ENCODE measurements around the gene CTSC. TPM values are rescaled to one million over a fixed set of nuclear protein-coding genes. Genes with fewer than 3 reads are reported as not detected.

The CTSC gene
- total and polyA plus RNA-seq, 2 of the 13 experiments (the other 11 are each of a cell fraction or from before 2014, with no cell fraction given): 144 to 210 TPM

DNA sequence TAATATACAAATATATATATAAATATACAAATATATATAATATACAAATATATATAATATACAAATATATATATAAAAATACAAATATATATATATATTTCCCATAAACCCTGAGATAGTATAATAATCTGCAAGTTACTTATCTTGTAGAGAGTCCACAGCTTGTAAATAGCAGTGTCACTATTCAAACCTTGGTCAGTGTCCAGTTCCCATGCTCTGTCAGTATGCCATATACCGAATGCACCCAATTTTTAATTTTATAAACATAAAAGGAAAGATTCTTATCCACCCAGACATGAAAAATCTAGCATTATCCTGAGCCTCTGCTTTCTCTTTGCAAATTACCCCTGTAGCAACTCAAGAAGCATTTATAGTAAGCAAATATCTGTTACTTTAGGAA, 21.6 kb upstream of the CTSC start (continued):
- TF ChIP-seq HNRNPL (IDR thresholded peaks at IDR 0.05; ENCODE audit: low read depth, low read length): no peak
- no peak for TF ChIP-seq MTF1 (CRISPR knock-in tag; IDR thresholded peaks at IDR 0.05)
- no peak for TF ChIP-seq ZNF776 (CRISPR knock-in tag; IDR thresholded peaks at IDR 0.05)

DNA sequence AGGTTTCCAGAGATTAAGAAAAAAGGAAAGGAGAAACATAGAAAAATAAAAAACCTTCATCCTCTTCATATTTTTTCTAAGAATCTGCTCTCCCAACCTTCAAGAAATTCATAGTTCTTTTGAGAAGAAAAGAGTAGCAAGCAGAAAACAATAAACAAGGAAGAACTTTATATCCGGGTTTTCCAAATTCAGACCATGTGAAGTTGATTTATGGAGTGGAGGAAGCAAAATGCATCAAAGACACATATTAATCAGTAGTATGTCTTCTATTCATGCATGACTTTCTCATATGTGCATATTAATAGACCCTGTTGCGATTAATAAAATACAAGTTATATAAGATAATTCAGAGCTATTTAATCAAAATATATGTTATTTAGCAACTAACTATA, 20.5 kb upstream of the CTSC start:
- no peak overlapping the region for H3K27ac ChIP-seq (ENCODE audit: extremely low read length, insufficient read depth, low read length)
- H4K20me1 ChIP-seq (ENCODE audit: insufficient read depth, low read length): no peaks in the 10 kb centered on the region
- no peak for TF ChIP-seq ZSCAN22 (CRISPR knock-in tag; IDR thresholded peaks at IDR 0.05)
- no peak for TF ChIP-seq ZNF121 (CRISPR knock-in tag; IDR thresholded peaks at IDR 0.05)
- no peak for TF ChIP-seq NFATC3 (CRISPR knock-in tag; IDR thresholded peaks at IDR 0.05)
- no peak for TF ChIP-seq TRIM24 (CRISPR knock-in tag; IDR thresholded peaks at IDR 0.05)
- TF ChIP-seq, protein P1, sequence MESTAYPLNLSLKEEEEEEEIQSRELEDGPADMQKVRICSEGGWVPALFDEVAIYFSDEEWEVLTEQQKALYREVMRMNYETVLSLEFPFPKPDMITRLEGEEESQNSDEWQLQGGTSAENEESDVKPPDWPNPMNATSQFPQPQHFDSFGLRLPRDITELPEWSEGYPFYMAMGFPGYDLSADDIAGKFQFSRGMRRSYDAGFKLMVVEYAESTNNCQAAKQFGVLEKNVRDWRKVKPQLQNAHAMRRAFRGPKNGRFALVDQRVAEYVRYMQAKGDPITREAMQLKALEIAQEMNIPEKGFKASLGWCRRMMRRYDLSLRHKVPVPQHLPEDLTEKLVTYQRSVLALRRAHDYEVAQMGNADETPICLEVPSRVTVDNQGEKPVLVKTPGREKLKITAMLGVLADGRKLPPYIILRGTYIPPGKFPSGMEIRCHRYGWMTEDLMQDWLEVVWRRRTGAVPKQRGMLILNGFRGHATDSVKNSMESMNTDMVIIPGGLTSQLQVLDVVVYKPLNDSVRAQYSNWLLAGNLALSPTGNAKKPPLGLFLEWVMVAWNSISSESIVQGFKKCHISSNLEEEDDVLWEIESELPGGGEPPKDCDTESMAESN (CRISPR knock-in tag; conservative IDR thresholded peaks at IDR 0.05): no peak
- no peak for TF ChIP-seq FOXM1 (CRISPR knock-in tag; IDR thresholded peaks at IDR 0.05)
- TF ChIP-seq FOSL1 (CRISPR knock-in tag; IDR thresholded peaks at IDR 0.05; ENCODE audit: borderline replicate concordance): no peak
- TF ChIP-seq, protein P2, sequence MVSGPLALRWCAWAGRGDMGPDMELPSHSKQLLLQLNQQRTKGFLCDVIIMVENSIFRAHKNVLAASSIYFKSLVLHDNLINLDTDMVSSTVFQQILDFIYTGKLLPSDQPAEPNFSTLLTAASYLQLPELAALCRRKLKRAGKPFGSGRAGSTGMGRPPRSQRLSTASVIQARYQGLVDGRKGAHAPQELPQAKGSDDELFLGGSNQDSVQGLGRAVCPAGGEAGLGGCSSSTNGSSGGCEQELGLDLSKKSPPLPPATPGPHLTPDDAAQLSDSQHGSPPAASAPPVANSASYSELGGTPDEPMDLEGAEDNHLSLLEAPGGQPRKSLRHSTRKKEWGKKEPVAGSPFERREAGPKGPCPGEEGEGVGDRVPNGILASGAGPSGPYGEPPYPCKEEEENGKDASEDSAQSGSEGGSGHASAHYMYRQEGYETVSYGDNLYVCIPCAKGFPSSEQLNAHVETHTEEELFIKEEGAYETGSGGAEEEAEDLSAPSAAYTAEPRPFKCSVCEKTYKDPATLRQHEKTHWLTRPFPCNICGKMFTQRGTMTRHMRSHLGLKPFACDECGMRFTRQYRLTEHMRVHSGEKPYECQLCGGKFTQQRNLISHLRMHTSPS (CRISPR knock-in tag; IDR thresholded peaks at IDR 0.05; ENCODE audit: low read depth): no peak
- TF ChIP-seq MTF1 (CRISPR knock-in tag; IDR thresholded peaks at IDR 0.05): no peak
- TF ChIP-seq, protein P3, sequence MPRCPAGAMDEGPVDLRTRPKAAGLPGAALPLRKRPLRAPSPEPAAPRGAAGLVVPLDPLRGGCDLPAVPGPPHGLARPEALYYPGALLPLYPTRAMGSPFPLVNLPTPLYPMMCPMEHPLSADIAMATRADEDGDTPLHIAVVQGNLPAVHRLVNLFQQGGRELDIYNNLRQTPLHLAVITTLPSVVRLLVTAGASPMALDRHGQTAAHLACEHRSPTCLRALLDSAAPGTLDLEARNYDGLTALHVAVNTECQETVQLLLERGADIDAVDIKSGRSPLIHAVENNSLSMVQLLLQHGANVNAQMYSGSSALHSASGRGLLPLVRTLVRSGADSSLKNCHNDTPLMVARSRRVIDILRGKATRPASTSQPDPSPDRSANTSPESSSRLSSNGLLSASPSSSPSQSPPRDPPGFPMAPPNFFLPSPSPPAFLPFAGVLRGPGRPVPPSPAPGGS (CRISPR knock-in tag; IDR thresholded peaks at IDR 0.05): no peak
- no peak for TF ChIP-seq ZSCAN12 (CRISPR knock-in tag; IDR thresholded peaks at IDR 0.05)
- no peak for TF ChIP-seq CEBPG (CRISPR knock-in tag; IDR thresholded peaks at IDR 0.05)
- no peak for TF ChIP-seq NPAS2 (CRISPR knock-in tag; IDR thresholded peaks at IDR 0.05; ENCODE audit: borderline replicate concordance)
- no peak for TF ChIP-seq ZNF235 (CRISPR knock-in tag; IDR thresholded peaks at IDR 0.05; ENCODE audit: borderline replicate concordance)
- no peak for TF ChIP-seq SIX4 (CRISPR knock-in tag; IDR thresholded peaks at IDR 0.05)
- no peak for TF ChIP-seq ZNF326 (CRISPR knock-in tag; IDR thresholded peaks at IDR 0.05; ENCODE audit: borderline replicate concordance)
- no peak for TF ChIP-seq MTF2 (CRISPR knock-in tag; IDR thresholded peaks at IDR 0.05; ENCODE audit: borderline replicate concordance)
- no peak overlapping the region for H2AFZ ChIP-seq (ENCODE audit: low read length)
- H3K27me3 ChIP-seq (ENCODE audit: control insufficient read depth in 1 of 2, insufficient read depth in 2 of 2, low read length in 2 of 2): no peaks in the 10 kb centered on the region
- no peak for ATAC-seq
- no peak overlapping the region for H3K9ac ChIP-seq (ENCODE audit: insufficient read depth, low read depth, low read length)
- POLR2A ChIA-PET: no interaction called here
- H3K79me2 ChIP-seq (ENCODE audit: insufficient read depth, low read length): no peaks in the 10 kb centered on the region
- intact Hi-C loops (cut with micrococcal nuclease; ENCODE audit: unreplicated experiment): no loop called here
- DNase-seq (ENCODE audit: low spot score): no peak
- no TSS peak for BruUV-seq (replicated peaks)
- no peak overlapping the region for H3K4me2 ChIP-seq (ENCODE audit: low read depth, low read length)
- in situ Hi-C loops (cut with HindIII; ENCODE audit: extremely low pct_ligation_motif_present, low pct_unique_long_range_greater_than_20kb): no loop called here
- no peaks in the 10 kb centered on the region for H3K9me3 ChIP-seq (ENCODE audit: low read length)
- H3K4me3 ChIP-seq (replicated peaks in 1 of 3; ENCODE audit: insufficient read depth in 1 of 3, low read depth in 2 of 3, low read length in 3 of 3): no peak overlapping the region
- H3K4me1 ChIP-seq (ENCODE audit: insufficient read depth, low read length): no peaks in the 10 kb centered on the region
- no peak for FAIRE-seq
- H3K36me3 ChIP-seq (replicated peaks in 1 of 2; ENCODE audit: control insufficient read depth in 1 of 2, insufficient read depth in 2 of 2, low read length in 2 of 2): no peaks in the 10 kb centered on the region
- WGBS (ENCODE audit: low lambda C conversion rate): 62% methylated on average over 2 of the region's 2 CpGs
- CTCF ChIA-PET (ENCODE audit: low intra/inter-chr PET ratio, low total read pairs): no interaction called here
